Measurements from ENCODE around the gene GRAMD2B.

DNA sequence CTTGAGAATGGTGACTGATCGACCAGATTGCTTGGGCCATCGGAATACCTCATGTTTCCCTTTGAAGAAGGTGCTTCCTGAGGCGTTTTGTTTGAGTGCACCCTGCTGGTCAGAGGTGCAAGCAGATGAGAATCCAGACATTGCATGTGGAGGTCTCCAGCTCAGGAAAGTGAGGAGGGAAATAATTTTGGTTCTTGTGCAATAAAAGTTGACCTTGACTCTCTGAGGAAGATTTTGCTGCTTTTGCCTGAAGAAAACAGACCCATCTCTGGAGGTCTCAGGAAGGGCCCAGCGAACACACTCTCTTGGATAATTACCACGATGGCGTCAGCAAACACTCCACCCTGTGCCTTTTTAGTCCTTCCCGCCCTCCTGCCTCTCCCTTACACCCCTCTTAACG lies 69.7 kb downstream of the GRAMD2B start:
- TF ChIP-seq, protein P1, sequence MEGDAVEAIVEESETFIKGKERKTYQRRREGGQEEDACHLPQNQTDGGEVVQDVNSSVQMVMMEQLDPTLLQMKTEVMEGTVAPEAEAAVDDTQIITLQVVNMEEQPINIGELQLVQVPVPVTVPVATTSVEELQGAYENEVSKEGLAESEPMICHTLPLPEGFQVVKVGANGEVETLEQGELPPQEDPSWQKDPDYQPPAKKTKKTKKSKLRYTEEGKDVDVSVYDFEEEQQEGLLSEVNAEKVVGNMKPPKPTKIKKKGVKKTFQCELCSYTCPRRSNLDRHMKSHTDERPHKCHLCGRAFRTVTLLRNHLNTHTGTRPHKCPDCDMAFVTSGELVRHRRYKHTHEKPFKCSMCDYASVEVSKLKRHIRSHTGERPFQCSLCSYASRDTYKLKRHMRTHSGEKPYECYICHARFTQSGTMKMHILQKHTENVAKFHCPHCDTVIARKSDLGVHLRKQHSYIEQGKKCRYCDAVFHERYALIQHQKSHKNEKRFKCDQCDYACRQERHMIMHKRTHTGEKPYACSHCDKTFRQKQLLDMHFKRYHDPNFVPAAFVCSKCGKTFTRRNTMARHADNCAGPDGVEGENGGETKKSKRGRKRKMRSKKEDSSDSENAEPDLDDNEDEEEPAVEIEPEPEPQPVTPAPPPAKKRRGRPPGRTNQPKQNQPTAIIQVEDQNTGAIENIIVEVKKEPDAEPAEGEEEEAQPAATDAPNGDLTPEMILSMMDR (IDR thresholded peaks at IDR 0.05; ENCODE audit: poor library complexity, severe bottlenecking), result no peak
- TF ChIP-seq EZH2 (IDR thresholded peaks at IDR 0.05; ENCODE audit: borderline replicate concordance, insufficient read depth, low read length, poor library complexity, severe bottlenecking), result no peak
